OCI-LY7 (cell line): ENCODE measurements around the gene KAZN. TPM values are rescaled to one million over a fixed set of nuclear protein-coding genes. Genes with fewer than 3 reads are reported as not detected.

ENCODE experiments used
- BruUV-seq: library from RNA; stranded (reverse); fragments of 400-500 nt; replicated peaks from 2 replicates; lab custom pipeline; 2021; lab: Mats Ljungman, UMichigan
- CTCF ChIA-PET: fragments of 300-600 bp; sonication (Branson Sonifier 250); formaldehyde crosslinking; loops from one replicate; lab custom pipeline; 2022; ENCODE audit warnings: antibody characterized with exemption; ENCODE audit not compliant: unreplicated experiment; lab: Charles Lee
- POLR2A ChIA-PET: fragments of 300-600 bp; sonication (Branson Sonifier 250); formaldehyde crosslinking; loops from one replicate; lab custom pipeline; 2022; ENCODE audit warnings: antibody characterized with exemption; lab: Charles Lee
- DNase-seq: peaks from one replicate; pipeline ENCODE4 v3.0.0-alpha.2; 2015; ENCODE audit warnings: low spot score
- H2AFZ ChIP-seq: fragments of 200-600 bp; sonication (generic), shearing (Covaris generic); 2 replicates; pipeline ENCODE4 v1.6.1; 2014; ENCODE audit warnings: mild to moderate bottlenecking, antibody characterized with exemption, low read length, moderate library complexity
- H3K27ac ChIP-seq: fragments of 200-600 bp; sonication (generic); 2 replicates; pipeline ENCODE4 v1.5.1; 2014; ENCODE audit warnings: mixed run types, low read depth, mild to moderate bottlenecking, moderate library complexity, low read length, inconsistent platforms; ENCODE audit not compliant: poor library complexity, severe bottlenecking
- H3K36me3 ChIP-seq: fragments of 200-600 bp; sonication (generic); 2 replicates; pipeline ENCODE4 v1.6.1; 2014; ENCODE audit warnings: mild to moderate bottlenecking, antibody characterized with exemption, low read length, moderate library complexity, mixed read lengths; ENCODE audit not compliant: insufficient read depth
- H3K4me1 ChIP-seq: fragments of 200-600 bp; sonication (generic); 2 replicates; pipeline ENCODE4 v1.5.1; 2014; ENCODE audit warnings: mild to moderate bottlenecking, low read length; ENCODE audit not compliant: insufficient read depth, poor library complexity, severe bottlenecking
- H3K4me2 ChIP-seq: fragments of 200-600 bp; sonication (generic); 2 replicates; pipeline ENCODE4 v1.6.1; 2014; ENCODE audit warnings: mild to moderate bottlenecking, low read length
- H3K4me3 ChIP-seq: fragments of 200-600 bp; sonication (generic); 2 replicates; pipeline ENCODE4 v1.5.1; 2014; ENCODE audit warnings: mild to moderate bottlenecking, low read depth, low read length; ENCODE audit not compliant: poor library complexity, severe bottlenecking
- H3K79me2 ChIP-seq: fragments of 200-600 bp; sonication (generic); 2 replicates; pipeline ENCODE4 v1.6.1; 2016; ENCODE audit warnings: low read depth, mild to moderate bottlenecking, low read length, moderate library complexity, mixed read lengths; ENCODE audit not compliant: insufficient read depth
- H3K9me2 ChIP-seq: fragments of 200-600 bp; sonication (generic); 2 replicates; pipeline ENCODE4 v1.6.1; 2016; ENCODE audit warnings: mild to moderate bottlenecking, low read length, mixed read lengths; ENCODE audit not compliant: insufficient read depth
- H3K9me3 ChIP-seq: fragments of 200-600 bp; sonication (generic); 2 replicates; pipeline ENCODE4 v1.6.1; 2014; ENCODE audit warnings: mild to moderate bottlenecking, mixed run types, low read length, mixed read lengths
- H4K20me1 ChIP-seq: fragments of 200-600 bp; sonication (generic); 2 replicates; pipeline ENCODE4 v1.6.1; 2014; ENCODE audit warnings: mild to moderate bottlenecking, antibody characterized with exemption, low read length, moderate library complexity, mixed read lengths; ENCODE audit not compliant: insufficient read depth
- CTCF ChIP-seq: fragments of 200-600 bp; sonication (generic); conservative IDR thresholded peaks from 2 replicates; pipeline ENCODE4 v1.5.1; 2014; ENCODE audit warnings: mild to moderate bottlenecking, antibody characterized with exemption, low read length, moderate library complexity, mixed read lengths
- EZH2phosphoT487 ChIP-seq: fragments of 200-600 bp; sonication (generic); IDR thresholded peaks from 2 replicates; pipeline ENCODE4 v1.6.1; 2018; ENCODE audit warnings: low read depth, borderline replicate concordance, mild to moderate bottlenecking, mixed run types, antibody characterized with exemption, low read length, moderate library complexity, mixed read lengths
- intact Hi-C: fragments of 100-400 bp; cut with micrococcal nuclease; formaldehyde crosslinking; loops from one replicate; pipeline ENCODE4 v1.10.0; 2022; ENCODE audit not compliant: unreplicated experiment
- total RNA-seq, 2 experiments: library from RNA; depleted of rRNA in 1 of 2; stranded (reverse); fragments of >200 nt in 1 of 2; shearing (Covaris generic) in 1 of 2; gene quantifications; 2 replicates each; pipeline ENCODE4 v1.2.3, GENCODE V29; 2014 to 2022

The KAZN gene
- total RNA-seq, 2 experiments from 2014 or later, result 0.40 to 2.4 TPM

DNA sequence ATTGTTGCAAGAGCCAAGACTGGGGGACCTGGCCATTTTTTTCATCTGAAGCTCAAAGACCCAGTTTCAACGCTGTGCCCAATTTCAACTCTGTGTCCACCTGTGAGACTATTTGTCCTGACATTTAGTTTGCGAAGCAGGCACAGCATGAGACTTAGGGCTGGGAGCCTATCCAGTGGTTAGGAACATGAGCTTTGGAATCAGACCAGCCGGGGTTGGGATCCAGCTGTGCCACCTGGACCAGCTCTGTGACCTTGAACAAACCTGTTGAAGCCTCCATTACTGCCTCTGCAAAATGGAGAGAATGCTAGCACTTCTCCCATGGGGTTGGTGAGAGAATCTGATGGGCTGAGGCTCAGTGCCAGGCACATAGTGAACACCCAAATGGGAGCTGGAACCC, 348.9 kb downstream of the KAZN start:
- Histone ChIP-seq H3K4me2 (no peak overlapping the region), H3K9me2 (no peaks in the 10 kb centered on the region), H3K9me3 (no peaks in the 10 kb centered on the region), H3K27ac (no peak overlapping the region), H3K4me1 (no peaks in the 10 kb centered on the region), H3K4me3 (no peak overlapping the region), H2AFZ (no peak overlapping the region), H3K79me2 (no peaks in the 10 kb centered on the region), H4K20me1 (no peaks in the 10 kb centered on the region), H3K36me3 (no peaks in the 10 kb centered on the region)
- BruUV-seq, result no TSS peak
- TF ChIP-seq CTCF (no peak), EZH2phosphoT487 (no peak)
- intact Hi-C loops, result no loop called here
- POLR2A ChIA-PET, result no interaction called here
- no peak for DNase-seq
- CTCF ChIA-PET, result no interaction called here

GRCh38 chr1:14948112-14948652, 349.7 kb downstream of the KAZN start:
- H3K9me3 ChIP-seq, result no peaks in the 10 kb centered on the region
- TF ChIP-seq EZH2phosphoT487, result no peak
- no peak for TF ChIP-seq CTCF
- ChIA-PET POLR2A (no interaction called here), CTCF (no interaction called here)
- no peak overlapping the region for H2AFZ ChIP-seq
- H3K4me1 ChIP-seq, result no peaks in the 10 kb centered on the region
- no peaks in the 10 kb centered on the region for H3K79me2 ChIP-seq
- BruUV-seq, result no TSS peak
- DNase-seq, result no peak
- no peak overlapping the region for H3K4me3 ChIP-seq
- no peaks in the 10 kb centered on the region for H3K9me2 ChIP-seq
- no peaks in the 10 kb centered on the region for H4K20me1 ChIP-seq
- H3K27ac ChIP-seq, result no peak overlapping the region
- no peaks in the 10 kb centered on the region for H3K36me3 ChIP-seq
- H3K4me2 ChIP-seq, result no peak overlapping the region
- intact Hi-C loops, result no loop called here

GRCh38 chr1:14949270-14949835, 350.9 kb downstream of the KAZN start:
- Histone ChIP-seq H3K4me3 (no peak overlapping the region), H3K9me3 (no peaks in the 10 kb centered on the region), H3K4me1 (no peaks in the 10 kb centered on the region), H3K27ac (no peak overlapping the region), H3K36me3 (no peaks in the 10 kb centered on the region), H4K20me1 (no peaks in the 10 kb centered on the region), H3K4me2 (no peak overlapping the region), H3K79me2 (no peaks in the 10 kb centered on the region), H3K9me2 (no peaks in the 10 kb centered on the region), H2AFZ (no peak overlapping the region)
- intact Hi-C loops, result no loop called here
- no TSS peak for BruUV-seq
- TF ChIP-seq EZH2phosphoT487 (no peak), CTCF (no peak)
- DNase-seq, result no peak
- CTCF ChIA-PET, result no interaction called here
- POLR2A ChIA-PET, result no interaction called here
